GM12878 (cell line): ENCODE data around the gene SFXN1. TPM values are rescaled to one million over a fixed set of nuclear protein-coding genes. Genes with fewer than 3 reads are reported as not detected.

Experiments
- ATAC-seq: fragments of 200-7000 bp; cut with Tn5 transposase; 3 replicates; pipeline ENCODE4 v1.9.1; 2020; ENCODE audit warnings: mild to moderate bottlenecking, moderate library complexity
- BruUV-seq: library from RNA; stranded (reverse); fragments of 400-500 nt; replicated peaks from 2 replicates; lab custom pipeline; 2021; lab: Mats Ljungman, UMichigan
- CTCF ChIA-PET: fragments of 300-600 bp; sonication (Branson Sonifier 250); formaldehyde crosslinking; extraction: SDS; loops from one replicate; lab custom pipeline; 2021; ENCODE audit warnings: inconsistent platforms; lab: Yijun Ruan, JAX
- POLR2A ChIA-PET: fragments of 350-600 bp; formaldehyde crosslinking; extraction: SDS; loops from one replicate; lab custom pipeline; 2021; ENCODE audit warnings: inconsistent platforms; lab: Charles Lee
- RAD21 ChIA-PET: fragments of 300-600 bp; sonication (Branson Sonifier 250); formaldehyde crosslinking; loops from one replicate; lab custom pipeline; 2023; ENCODE audit warnings: antibody characterized with exemption; ENCODE audit not compliant: unreplicated experiment; lab: Charles Lee
- SMC1A ChIA-PET: fragments of 300-600 bp; sonication (Branson Sonifier 250); formaldehyde crosslinking; loops from one replicate; lab custom pipeline; 2023; ENCODE audit not compliant: unreplicated experiment, uncharacterized antibody; lab: Charles Lee
- DNase-seq: peaks from one replicate; pipeline ENCODE4 v3.0.0-alpha.2; 2011; ENCODE audit warnings: low read depth, low spot score
- FAIRE-seq: peaks from 3 replicates; lab custom pipeline; 2011; peaks lifted over from hg19 to GRCh38; lab: Jason Lieb, UNC
- H2AFZ ChIP-seq: 2 replicates; pipeline ENCODE4 v1.6.0; 2011; ENCODE audit warnings: low read depth, low read length, control low read depth; ENCODE audit not compliant: control insufficient read depth
- H3K27ac ChIP-seq: 2 replicates; pipeline ENCODE4 v1.5.1; 2011; ENCODE audit warnings: control low read depth; ENCODE audit not compliant: control insufficient read depth, insufficient read depth
- H3K27me3 ChIP-seq, 2 experiments: replicated peaks in 1 of 2; 2 replicates each; pipeline versions ENCODE4 v1.6.0 to v1.6.1; 2011; ENCODE audit warnings: low read length in 1 of 2; ENCODE audit not compliant: control insufficient read depth in 2 of 2, insufficient read depth in 2 of 2
- H3K36me3 ChIP-seq, 2 experiments: 2 replicates each; pipeline ENCODE4 v1.5.1; 2011; ENCODE audit warnings: low read length in 1 of 2; ENCODE audit not compliant: control insufficient read depth in 2 of 2, insufficient read depth in 2 of 2
- H3K4me1 ChIP-seq: 2 replicates; pipeline ENCODE4 v1.6.1; 2011; ENCODE audit warnings: mild to moderate bottlenecking, low read length, moderate library complexity, mixed read lengths; ENCODE audit not compliant: control insufficient read depth, insufficient read depth
- H3K4me2 ChIP-seq: 2 replicates; pipeline ENCODE4 v1.6.0; 2011; ENCODE audit warnings: control low read depth; ENCODE audit not compliant: control insufficient read depth, insufficient read depth
- H3K4me3 ChIP-seq: fragments of 200-600 bp; sonication (generic); 2 replicates; pipeline ENCODE4 v1.5.1; 2016
- H3K79me2 ChIP-seq: 2 replicates; pipeline ENCODE4 v1.6.0; 2011; ENCODE audit warnings: low read length; ENCODE audit not compliant: control insufficient read depth, insufficient read depth
- H3K9ac ChIP-seq: 2 replicates; pipeline ENCODE4 v1.8.0; 2011; ENCODE audit warnings: low read length, control low read depth, mixed read lengths; ENCODE audit not compliant: control insufficient read depth, insufficient read depth
- H3K9me3 ChIP-seq: replicated peaks from 3 replicates; pipeline ENCODE4 v1.5.1; 2011; ENCODE audit warnings: mild to moderate bottlenecking, low read length; ENCODE audit not compliant: control insufficient read depth, insufficient read depth
- H4K20me1 ChIP-seq: 2 replicates; pipeline ENCODE4 v1.6.0; 2011; ENCODE audit not compliant: control insufficient read depth, insufficient read depth
- BMI1 ChIP-seq: fragments of 450-650 bp; IDR thresholded peaks from 2 replicates; pipeline ENCODE4 v1.6.1; 2016; ENCODE audit warnings: mild to moderate bottlenecking, moderate library complexity, borderline replicate concordance
- CREB1 ChIP-seq: IDR thresholded peaks from 2 replicates; pipeline ENCODE4 v1.6.1; 2012; ENCODE audit warnings: low read depth, mild to moderate bottlenecking, inconsistent platforms
- EZH2 ChIP-seq: IDR thresholded peaks from 2 replicates; pipeline ENCODE4 v1.6.1; 2012; ENCODE audit warnings: low read depth, mild to moderate bottlenecking, control low read depth, inconsistent platforms, low read length, borderline replicate concordance; ENCODE audit not compliant: control insufficient read depth
- GABPA ChIP-seq: IDR thresholded peaks from 2 replicates; pipeline ENCODE4 v1.6.1; 2014; ENCODE audit warnings: antibody characterized with exemption, low read depth, mild to moderate bottlenecking, inconsistent platforms
- NFIC ChIP-seq: IDR thresholded peaks from 2 replicates; pipeline ENCODE4 v1.6.1; 2012; ENCODE audit warnings: low read depth, mild to moderate bottlenecking, inconsistent platforms, low read length, moderate library complexity
- TCF7 ChIP-seq: IDR thresholded peaks from 2 replicates; pipeline ENCODE4 v1.6.1; 2014; ENCODE audit warnings: antibody characterized with exemption, borderline replicate concordance
- ZNF207 ChIP-seq: fragments of 450-650 bp; IDR thresholded peaks from 2 replicates; pipeline ENCODE4 v1.6.1; 2014; ENCODE audit warnings: antibody characterized with exemption, mild to moderate bottlenecking, borderline replicate concordance
- WGBS: methylation state at CpG from one replicate; pipeline ENCODE4 v1.1.6; 2016; ENCODE audit warnings: low lambda C conversion rate; ENCODE audit not compliant: insufficient replicate concordance, insufficient coverage; ENCODE audit errors: missing lambda C conversion rate; 5-methylcytosine and 5-hydroxymethylcytosine counted together
- in situ Hi-C: fragments of 300-500 bp; cut with MboI; formaldehyde crosslinking; loops from 9 replicates; pipeline ENCODE4 v1.14.3; 2018; ENCODE audit warnings: mixed read lengths
- intact Hi-C: fragments of 100-400 bp; cut with micrococcal nuclease; formaldehyde crosslinking; loops from one replicate; pipeline ENCODE4 v1.14.2; 2022; ENCODE audit not compliant: unreplicated experiment
- polyA plus RNA-seq, 11 experiments: library from polyadenylated mRNA; depleted of rRNA in 4 of 11; unstranded in 6 of 11; stranded (reverse) in 5 of 11; fragments of >200 nt; fragmentation: Nextera tagmentation in 4 of 11; fragmentation: Illumina TruSeq in 1 of 11; extraction: Ambion mirVana in 4 of 11; extraction: Trizol in 1 of 11; gene quantifications; 1 replicate in 1 of 11; 2 replicates in 10 of 11; pipeline versions ENCODE4 v1.2.1 to v1.2.3, GENCODE V29; 2011 to 2016; ENCODE audit warnings: inconsistent platforms in 2 of 11, missing spikeins in 2 of 11, low read depth in 1 of 11
- total RNA-seq, 4 experiments: library from RNA; depleted of rRNA in 3 of 4; stranded (reverse); fragments of >200 nt in 3 of 4; fragmentation: Illumina TruSeq in 1 of 4; extraction: Trizol in 1 of 4; gene quantifications; 2 replicates each; pipeline versions ENCODE4 v1.2.1 to v1.2.3, GENCODE V29; 2013 to 2021
- TF ChIP-seq, protein P1 (sequence below): fragments of 450-650 bp; formaldehyde crosslinking; IDR thresholded peaks from 2 replicates; pipeline ENCODE4 v1.4.0; 2020; ENCODE audit warnings: mild to moderate bottlenecking, moderate library complexity
- TF ChIP-seq, protein P2 (sequence below): fragments of 450-650 bp; IDR thresholded peaks from 2 replicates; pipeline ENCODE4 v1.6.1; 2017; ENCODE audit warnings: mild to moderate bottlenecking, moderate library complexity
- TF ChIP-seq, protein P3 (sequence below): IDR thresholded peaks from 2 replicates; pipeline ENCODE4 v1.6.1; 2012; ENCODE audit warnings: mild to moderate bottlenecking, low read depth, low read length

Gene SFXN1
- total and polyA plus RNA-seq, 10 of the 15 experiments (the other 5 are each of a cell fraction or from before 2014, with no cell fraction given): 18.0 to 248 (median 103) TPM

DNA sequence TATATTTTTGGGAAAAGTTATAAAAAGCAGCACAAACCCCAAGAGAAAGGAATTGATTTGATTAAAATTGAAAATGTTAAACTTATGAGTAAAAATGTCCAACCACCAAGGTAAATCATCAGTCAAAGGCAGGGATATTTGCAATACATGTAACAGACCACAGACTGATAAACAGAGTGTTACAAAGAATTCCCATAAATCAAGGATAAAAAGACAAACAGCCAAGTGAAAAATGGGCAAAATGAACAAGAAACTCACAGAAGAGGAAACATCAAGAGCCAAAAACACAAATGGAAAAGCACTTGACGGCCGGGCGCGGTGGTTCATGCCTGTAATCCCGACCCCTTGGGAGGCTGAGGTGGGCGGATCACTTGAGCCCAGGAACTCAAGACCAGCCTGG is 98.2 kb downstream of the SFXN1 start:
- H3K27me3 ChIP-seq: no peaks in the 10 kb centered on the region; a peak in 2 of 4 replicates
- SMC1A ChIA-PET: no interaction called here
- no peak overlapping the region for H3K4me2 ChIP-seq
- H3K4me3 ChIP-seq: no peak overlapping the region
- no peak for FAIRE-seq
- no peak for DNase-seq
- H3K9me3 ChIP-seq: no peaks in the 10 kb centered on the region
- H3K79me2 ChIP-seq: no peaks in the 10 kb centered on the region
- WGBS: 61% methylated on average over 6 of the region's 6 CpGs
- no peak overlapping the region for H2AFZ ChIP-seq
- no peaks in the 10 kb centered on the region for H3K36me3 ChIP-seq
- no TSS peak for BruUV-seq
- intact Hi-C loops (no loop called here), in situ Hi-C loops (no loop called here)
- H3K4me1 ChIP-seq: no peaks in the 10 kb centered on the region
- H3K27ac ChIP-seq: no peak overlapping the region
- RAD21 ChIA-PET: no interaction called here
- POLR2A ChIA-PET: no interaction called here
- no peaks in the 10 kb centered on the region; the same call in 1 of the 2 replicates for H4K20me1 ChIP-seq
- H3K9ac ChIP-seq: no peak overlapping the region
- ATAC-seq: no peak
- CTCF ChIA-PET: no interaction called here
- no peak for TF ChIP-seq TCF7
- TF ChIP-seq ZNF207: no peak
- TF ChIP-seq, protein P1, sequence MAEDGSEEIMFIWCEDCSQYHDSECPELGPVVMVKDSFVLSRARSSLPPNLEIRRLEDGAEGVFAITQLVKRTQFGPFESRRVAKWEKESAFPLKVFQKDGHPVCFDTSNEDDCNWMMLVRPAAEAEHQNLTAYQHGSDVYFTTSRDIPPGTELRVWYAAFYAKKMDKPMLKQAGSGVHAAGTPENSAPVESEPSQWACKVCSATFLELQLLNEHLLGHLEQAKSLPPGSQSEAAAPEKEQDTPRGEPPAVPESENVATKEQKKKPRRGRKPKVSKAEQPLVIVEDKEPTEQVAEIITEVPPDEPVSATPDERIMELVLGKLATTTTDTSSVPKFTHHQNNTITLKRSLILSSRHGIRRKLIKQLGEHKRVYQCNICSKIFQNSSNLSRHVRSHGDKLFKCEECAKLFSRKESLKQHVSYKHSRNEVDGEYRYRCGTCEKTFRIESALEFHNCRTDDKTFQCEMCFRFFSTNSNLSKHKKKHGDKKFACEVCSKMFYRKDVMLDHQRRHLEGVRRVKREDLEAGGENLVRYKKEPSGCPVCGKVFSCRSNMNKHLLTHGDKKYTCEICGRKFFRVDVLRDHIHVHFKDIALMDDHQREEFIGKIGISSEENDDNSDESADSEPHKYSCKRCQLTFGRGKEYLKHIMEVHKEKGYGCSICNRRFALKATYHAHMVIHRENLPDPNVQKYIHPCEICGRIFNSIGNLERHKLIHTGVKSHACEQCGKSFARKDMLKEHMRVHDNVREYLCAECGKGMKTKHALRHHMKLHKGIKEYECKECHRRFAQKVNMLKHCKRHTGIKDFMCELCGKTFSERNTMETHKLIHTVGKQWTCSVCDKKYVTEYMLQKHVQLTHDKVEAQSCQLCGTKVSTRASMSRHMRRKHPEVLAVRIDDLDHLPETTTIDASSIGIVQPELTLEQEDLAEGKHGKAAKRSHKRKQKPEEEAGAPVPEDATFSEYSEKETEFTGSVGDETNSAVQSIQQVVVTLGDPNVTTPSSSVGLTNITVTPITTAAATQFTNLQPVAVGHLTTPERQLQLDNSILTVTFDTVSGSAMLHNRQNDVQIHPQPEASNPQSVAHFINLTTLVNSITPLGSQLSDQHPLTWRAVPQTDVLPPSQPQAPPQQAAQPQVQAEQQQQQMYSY (CRISPR knock-in tag): no peak
- TF ChIP-seq EZH2: no peak
- TF ChIP-seq, protein P2, sequence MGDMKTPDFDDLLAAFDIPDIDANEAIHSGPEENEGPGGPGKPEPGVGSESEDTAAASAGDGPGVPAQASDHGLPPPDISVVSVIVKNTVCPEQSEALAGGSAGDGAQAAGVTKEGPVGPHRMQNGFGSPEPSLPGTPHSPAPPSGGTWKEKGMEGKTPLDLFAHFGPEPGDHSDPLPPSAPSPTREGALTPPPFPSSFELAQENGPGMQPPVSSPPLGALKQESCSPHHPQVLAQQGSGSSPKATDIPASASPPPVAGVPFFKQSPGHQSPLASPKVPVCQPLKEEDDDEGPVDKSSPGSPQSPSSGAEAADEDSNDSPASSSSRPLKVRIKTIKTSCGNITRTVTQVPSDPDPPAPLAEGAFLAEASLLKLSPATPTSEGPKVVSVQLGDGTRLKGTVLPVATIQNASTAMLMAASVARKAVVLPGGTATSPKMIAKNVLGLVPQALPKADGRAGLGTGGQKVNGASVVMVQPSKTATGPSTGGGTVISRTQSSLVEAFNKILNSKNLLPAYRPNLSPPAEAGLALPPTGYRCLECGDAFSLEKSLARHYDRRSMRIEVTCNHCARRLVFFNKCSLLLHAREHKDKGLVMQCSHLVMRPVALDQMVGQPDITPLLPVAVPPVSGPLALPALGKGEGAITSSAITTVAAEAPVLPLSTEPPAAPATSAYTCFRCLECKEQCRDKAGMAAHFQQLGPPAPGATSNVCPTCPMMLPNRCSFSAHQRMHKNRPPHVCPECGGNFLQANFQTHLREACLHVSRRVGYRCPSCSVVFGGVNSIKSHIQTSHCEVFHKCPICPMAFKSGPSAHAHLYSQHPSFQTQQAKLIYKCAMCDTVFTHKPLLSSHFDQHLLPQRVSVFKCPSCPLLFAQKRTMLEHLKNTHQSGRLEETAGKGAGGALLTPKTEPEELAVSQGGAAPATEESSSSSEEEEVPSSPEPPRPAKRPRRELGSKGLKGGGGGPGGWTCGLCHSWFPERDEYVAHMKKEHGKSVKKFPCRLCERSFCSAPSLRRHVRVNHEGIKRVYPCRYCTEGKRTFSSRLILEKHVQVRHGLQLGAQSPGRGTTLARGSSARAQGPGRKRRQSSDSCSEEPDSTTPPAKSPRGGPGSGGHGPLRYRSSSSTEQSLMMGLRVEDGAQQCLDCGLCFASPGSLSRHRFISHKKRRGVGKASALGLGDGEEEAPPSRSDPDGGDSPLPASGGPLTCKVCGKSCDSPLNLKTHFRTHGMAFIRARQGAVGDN: no peak
- no peak for TF ChIP-seq BMI1
- TF ChIP-seq GABPA: no peak
- TF ChIP-seq, protein P3, sequence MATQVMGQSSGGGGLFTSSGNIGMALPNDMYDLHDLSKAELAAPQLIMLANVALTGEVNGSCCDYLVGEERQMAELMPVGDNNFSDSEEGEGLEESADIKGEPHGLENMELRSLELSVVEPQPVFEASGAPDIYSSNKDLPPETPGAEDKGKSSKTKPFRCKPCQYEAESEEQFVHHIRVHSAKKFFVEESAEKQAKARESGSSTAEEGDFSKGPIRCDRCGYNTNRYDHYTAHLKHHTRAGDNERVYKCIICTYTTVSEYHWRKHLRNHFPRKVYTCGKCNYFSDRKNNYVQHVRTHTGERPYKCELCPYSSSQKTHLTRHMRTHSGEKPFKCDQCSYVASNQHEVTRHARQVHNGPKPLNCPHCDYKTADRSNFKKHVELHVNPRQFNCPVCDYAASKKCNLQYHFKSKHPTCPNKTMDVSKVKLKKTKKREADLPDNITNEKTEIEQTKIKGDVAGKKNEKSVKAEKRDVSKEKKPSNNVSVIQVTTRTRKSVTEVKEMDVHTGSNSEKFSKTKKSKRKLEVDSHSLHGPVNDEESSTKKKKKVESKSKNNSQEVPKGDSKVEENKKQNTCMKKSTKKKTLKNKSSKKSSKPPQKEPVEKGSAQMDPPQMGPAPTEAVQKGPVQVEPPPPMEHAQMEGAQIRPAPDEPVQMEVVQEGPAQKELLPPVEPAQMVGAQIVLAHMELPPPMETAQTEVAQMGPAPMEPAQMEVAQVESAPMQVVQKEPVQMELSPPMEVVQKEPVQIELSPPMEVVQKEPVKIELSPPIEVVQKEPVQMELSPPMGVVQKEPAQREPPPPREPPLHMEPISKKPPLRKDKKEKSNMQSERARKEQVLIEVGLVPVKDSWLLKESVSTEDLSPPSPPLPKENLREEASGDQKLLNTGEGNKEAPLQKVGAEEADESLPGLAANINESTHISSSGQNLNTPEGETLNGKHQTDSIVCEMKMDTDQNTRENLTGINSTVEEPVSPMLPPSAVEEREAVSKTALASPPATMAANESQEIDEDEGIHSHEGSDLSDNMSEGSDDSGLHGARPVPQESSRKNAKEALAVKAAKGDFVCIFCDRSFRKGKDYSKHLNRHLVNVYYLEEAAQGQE: no peak
- TF ChIP-seq NFIC: no peak
- no peak for TF ChIP-seq CREB1
- TF ChIP-seq, all 136 proteins: peak for 0
